ENCODE data around the gene PSMD1.

DNA sequence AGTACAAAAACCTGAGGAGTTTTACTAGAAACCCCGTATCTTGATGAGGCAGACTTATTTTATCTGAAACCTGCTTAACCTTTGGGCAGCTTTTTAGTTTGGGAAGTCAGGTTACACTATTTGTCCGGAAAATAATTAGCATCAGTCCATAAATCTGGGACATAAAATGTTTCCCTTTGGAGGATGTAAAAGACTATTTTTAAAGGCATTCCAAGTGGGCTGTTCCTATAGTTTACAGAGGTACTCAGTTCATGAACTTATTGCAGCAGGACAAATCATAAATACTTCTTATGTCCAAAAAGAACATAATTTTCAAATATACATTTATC, 61.9 kb downstream of the PSMD1 start:
- no peak for TF ChIP-seq RAD21 (IDR thresholded peaks at IDR 0.05; ENCODE audit: low read depth)
- no peak for TF ChIP-seq POLR2A (IDR thresholded peaks at IDR 0.05; ENCODE audit: borderline replicate concordance, extremely low read depth, insufficient read depth, insufficient read length)
- no peak for TF ChIP-seq CEBPB (IDR thresholded peaks at IDR 0.05; ENCODE audit: low read depth)
- TF ChIP-seq, protein P1, sequence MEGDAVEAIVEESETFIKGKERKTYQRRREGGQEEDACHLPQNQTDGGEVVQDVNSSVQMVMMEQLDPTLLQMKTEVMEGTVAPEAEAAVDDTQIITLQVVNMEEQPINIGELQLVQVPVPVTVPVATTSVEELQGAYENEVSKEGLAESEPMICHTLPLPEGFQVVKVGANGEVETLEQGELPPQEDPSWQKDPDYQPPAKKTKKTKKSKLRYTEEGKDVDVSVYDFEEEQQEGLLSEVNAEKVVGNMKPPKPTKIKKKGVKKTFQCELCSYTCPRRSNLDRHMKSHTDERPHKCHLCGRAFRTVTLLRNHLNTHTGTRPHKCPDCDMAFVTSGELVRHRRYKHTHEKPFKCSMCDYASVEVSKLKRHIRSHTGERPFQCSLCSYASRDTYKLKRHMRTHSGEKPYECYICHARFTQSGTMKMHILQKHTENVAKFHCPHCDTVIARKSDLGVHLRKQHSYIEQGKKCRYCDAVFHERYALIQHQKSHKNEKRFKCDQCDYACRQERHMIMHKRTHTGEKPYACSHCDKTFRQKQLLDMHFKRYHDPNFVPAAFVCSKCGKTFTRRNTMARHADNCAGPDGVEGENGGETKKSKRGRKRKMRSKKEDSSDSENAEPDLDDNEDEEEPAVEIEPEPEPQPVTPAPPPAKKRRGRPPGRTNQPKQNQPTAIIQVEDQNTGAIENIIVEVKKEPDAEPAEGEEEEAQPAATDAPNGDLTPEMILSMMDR (IDR thresholded peaks at IDR 0.05 in 2 of 3, conservative IDR thresholded peaks at IDR 0.05 in 1 of 3; ENCODE audit: borderline replicate concordance in 1 of 3, insufficient read depth in 1 of 3, low read depth in 2 of 3, low read length in 2 of 3) = no peak
- TF ChIP-seq, protein P2, sequence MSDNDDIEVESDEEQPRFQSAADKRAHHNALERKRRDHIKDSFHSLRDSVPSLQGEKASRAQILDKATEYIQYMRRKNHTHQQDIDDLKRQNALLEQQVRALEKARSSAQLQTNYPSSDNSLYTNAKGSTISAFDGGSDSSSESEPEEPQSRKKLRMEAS (IDR thresholded peaks at IDR 0.05) = no peak
- TF ChIP-seq EZH2 (IDR thresholded peaks at IDR 0.05) = no peak
- TF ChIP-seq, protein P3, sequence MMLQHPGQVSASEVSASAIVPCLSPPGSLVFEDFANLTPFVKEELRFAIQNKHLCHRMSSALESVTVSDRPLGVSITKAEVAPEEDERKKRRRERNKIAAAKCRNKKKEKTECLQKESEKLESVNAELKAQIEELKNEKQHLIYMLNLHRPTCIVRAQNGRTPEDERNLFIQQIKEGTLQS (IDR thresholded peaks at IDR 0.05) = no peak
